Neural cell (in vitro differentiated cells): ENCODE measurements around the gene C12orf60. TPM values are rescaled to one million over a fixed set of nuclear protein-coding genes. Genes with fewer than 3 reads are reported as not detected.

Source experiments
- H2AFZ ChIP-seq: fragments of 200-600, 300-800 bp; sonication (generic), shearing (Covaris generic); 2 replicates; pipeline ENCODE4 v1.6.0; 2014; ENCODE audit warnings: low read depth, mild to moderate bottlenecking, antibody characterized with exemption, low read length, moderate library complexity
- H3F3A ChIP-seq: fragments of 200-600 bp; shearing (Covaris generic); 2 replicates; pipeline ENCODE4 v1.6.1; 2016; ENCODE audit warnings: mild to moderate bottlenecking, moderate library complexity, mixed read lengths, antibody characterized with exemption, low read length; ENCODE audit not compliant: insufficient read depth, poor library complexity, severe bottlenecking
- H3K27ac ChIP-seq: fragments of 200-600, 300-800 bp; sonication (generic), shearing (Covaris generic); 2 replicates; pipeline ENCODE4 v1.5.1; 2014; ENCODE audit warnings: mild to moderate bottlenecking, low read length, moderate library complexity
- H3K27me3 ChIP-seq: fragments of 300-800, 200-600 bp; sonication (generic), shearing (Covaris generic); 2 replicates; pipeline ENCODE4 v1.6.0; 2014; ENCODE audit warnings: mild to moderate bottlenecking, low read depth, low read length, moderate library complexity; ENCODE audit not compliant: insufficient read depth
- H3K36me3 ChIP-seq: fragments of 300-800, 200-600 bp; sonication (generic), shearing (Covaris generic); 2 replicates; pipeline ENCODE4 v1.5.1; 2014; ENCODE audit warnings: mild to moderate bottlenecking, antibody characterized with exemption, low read length, moderate library complexity; ENCODE audit not compliant: insufficient read depth
- H3K4me2 ChIP-seq: fragments of 300-800, 200-600 bp; sonication (generic), shearing (Covaris generic); 2 replicates; pipeline ENCODE4 v1.6.0; 2014; ENCODE audit warnings: mild to moderate bottlenecking, low read length
- H3K4me3 ChIP-seq: fragments of 300-800, 200-600 bp; sonication (generic), shearing (Covaris generic); 2 replicates; pipeline ENCODE4 v1.5.1; 2014; ENCODE audit warnings: mild to moderate bottlenecking, low read length, moderate library complexity
- H3K79me2 ChIP-seq: fragments of 200-600 bp; shearing (Covaris generic); replicated peaks from 2 replicates; pipeline ENCODE4 v1.6.0; 2014; ENCODE audit warnings: mild to moderate bottlenecking, low read length, moderate library complexity; ENCODE audit not compliant: insufficient read depth
- H3K9ac ChIP-seq: fragments of 300-800, 200-600 bp; sonication (generic), shearing (Covaris generic); 2 replicates; pipeline ENCODE4 v1.6.1; 2016; ENCODE audit warnings: mild to moderate bottlenecking, low read length, mixed read lengths
- H3K9me2 ChIP-seq: fragments of 200-600 bp; shearing (Covaris generic); 2 replicates; pipeline ENCODE4 v1.6.1; 2016; ENCODE audit warnings: mild to moderate bottlenecking, low read length, mixed read lengths; ENCODE audit not compliant: insufficient read depth
- H3K9me3 ChIP-seq: fragments of 200-600, 300-800 bp; sonication (generic), shearing (Covaris generic); 2 replicates; pipeline ENCODE4 v1.6.1; 2016; ENCODE audit warnings: mild to moderate bottlenecking, mixed run types, low read length, moderate library complexity, mixed read lengths
- H4K20me1 ChIP-seq: fragments of 200-600 bp; shearing (Covaris generic); 2 replicates; pipeline ENCODE4 v1.6.1; 2016; ENCODE audit warnings: mild to moderate bottlenecking, mixed run types; ENCODE audit not compliant: insufficient read depth
- EP300 ChIP-seq: fragments of 450-650 bp; conservative IDR thresholded peaks from 2 replicates; pipeline ENCODE4 v1.6.1; 2014; ENCODE audit warnings: antibody characterized with exemption, mild to moderate bottlenecking, moderate library complexity; ENCODE audit not compliant: poor library complexity, severe bottlenecking
- EZH2 ChIP-seq: fragments of 200-600, 300-800 bp; shearing (Covaris generic), sonication (generic); IDR thresholded peaks from 2 replicates; pipeline ENCODE4 v1.6.1; 2014; ENCODE audit warnings: antibody characterized with exemption, low read length, borderline replicate concordance, mild to moderate bottlenecking; ENCODE audit not compliant: insufficient read depth, poor library complexity, severe bottlenecking
- MXI1 ChIP-seq: fragments of 450-650 bp; conservative IDR thresholded peaks from 2 replicates; pipeline ENCODE4 v1.6.1; 2014; ENCODE audit warnings: antibody characterized with exemption, mild to moderate bottlenecking; ENCODE audit not compliant: poor library complexity, severe bottlenecking
- POLR2AphosphoS5 ChIP-seq: IDR thresholded peaks from 2 replicates; pipeline ENCODE4 v1.6.1; 2012
- RAD21 ChIP-seq: fragments of 450-650 bp; conservative IDR thresholded peaks from 2 replicates; pipeline ENCODE4 v1.6.1; 2014; ENCODE audit warnings: antibody characterized with exemption, mild to moderate bottlenecking, moderate library complexity
- SMC3 ChIP-seq: fragments of 450-650 bp; conservative IDR thresholded peaks from 2 replicates; pipeline ENCODE4 v1.6.1; 2014; ENCODE audit warnings: antibody characterized with exemption, mild to moderate bottlenecking, moderate library complexity; ENCODE audit not compliant: poor library complexity
- TAF1 ChIP-seq: IDR thresholded peaks from 2 replicates; pipeline ENCODE4 v1.6.1; 2012; ENCODE audit warnings: low read depth
- polyA plus RNA-seq: library from polyadenylated mRNA; depleted of rRNA; stranded (reverse); fragments of >200 nt; gene quantifications from 2 replicates; pipeline ENCODE4 v1.2.3, GENCODE V29; 2014
- TF ChIP-seq, protein P1 (sequence below): IDR thresholded peaks from 2 replicates; pipeline ENCODE4 v1.6.1; 2012; ENCODE audit warnings: borderline replicate concordance
- TF ChIP-seq, protein P2 (sequence below): fragments of 450-650 bp; IDR thresholded peaks from 2 replicates; pipeline ENCODE4 v1.5.1; 2014; ENCODE audit warnings: antibody characterized with exemption, mild to moderate bottlenecking, moderate library complexity; ENCODE audit not compliant: poor library complexity, severe bottlenecking

Gene C12orf60
- polyA plus RNA-seq, 1 donor from 2014 or later, result 4.8 TPM

DNA sequence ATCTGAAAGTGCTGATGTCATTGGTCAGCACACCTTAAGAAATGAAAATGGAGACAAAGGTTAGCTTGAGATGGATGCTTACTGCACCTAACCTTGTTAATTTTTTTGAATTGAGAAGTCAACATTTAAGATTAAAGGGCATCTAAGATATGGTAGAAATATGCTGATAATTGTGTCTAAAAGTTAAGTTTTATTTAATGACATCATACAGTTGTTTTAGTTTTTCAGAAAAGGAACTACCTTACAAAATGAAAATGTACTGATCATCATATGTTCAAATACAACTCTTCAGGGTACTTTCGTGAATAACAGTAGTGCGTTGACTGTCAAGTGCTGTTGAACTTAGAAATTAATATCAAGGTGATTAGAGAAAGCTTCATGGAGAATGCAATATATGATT is 8.0 kb downstream of the C12orf60 start:
- H3K79me2 ChIP-seq, result no peaks in the 10 kb centered on the region
- H4K20me1 ChIP-seq, result no peaks in the 10 kb centered on the region
- no peaks in the 10 kb centered on the region for H3K9me3 ChIP-seq
- H3K4me2 ChIP-seq, result no peak overlapping the region
- TF ChIP-seq EP300, result no peak
- no peak for TF ChIP-seq EZH2
- TF ChIP-seq RAD21, result no peak
- TF ChIP-seq POLR2AphosphoS5, result no peak
- TF ChIP-seq TAF1, result no peak
- no peak for TF ChIP-seq MXI1
- TF ChIP-seq SMC3, result no peak
- TF ChIP-seq, protein P1, sequence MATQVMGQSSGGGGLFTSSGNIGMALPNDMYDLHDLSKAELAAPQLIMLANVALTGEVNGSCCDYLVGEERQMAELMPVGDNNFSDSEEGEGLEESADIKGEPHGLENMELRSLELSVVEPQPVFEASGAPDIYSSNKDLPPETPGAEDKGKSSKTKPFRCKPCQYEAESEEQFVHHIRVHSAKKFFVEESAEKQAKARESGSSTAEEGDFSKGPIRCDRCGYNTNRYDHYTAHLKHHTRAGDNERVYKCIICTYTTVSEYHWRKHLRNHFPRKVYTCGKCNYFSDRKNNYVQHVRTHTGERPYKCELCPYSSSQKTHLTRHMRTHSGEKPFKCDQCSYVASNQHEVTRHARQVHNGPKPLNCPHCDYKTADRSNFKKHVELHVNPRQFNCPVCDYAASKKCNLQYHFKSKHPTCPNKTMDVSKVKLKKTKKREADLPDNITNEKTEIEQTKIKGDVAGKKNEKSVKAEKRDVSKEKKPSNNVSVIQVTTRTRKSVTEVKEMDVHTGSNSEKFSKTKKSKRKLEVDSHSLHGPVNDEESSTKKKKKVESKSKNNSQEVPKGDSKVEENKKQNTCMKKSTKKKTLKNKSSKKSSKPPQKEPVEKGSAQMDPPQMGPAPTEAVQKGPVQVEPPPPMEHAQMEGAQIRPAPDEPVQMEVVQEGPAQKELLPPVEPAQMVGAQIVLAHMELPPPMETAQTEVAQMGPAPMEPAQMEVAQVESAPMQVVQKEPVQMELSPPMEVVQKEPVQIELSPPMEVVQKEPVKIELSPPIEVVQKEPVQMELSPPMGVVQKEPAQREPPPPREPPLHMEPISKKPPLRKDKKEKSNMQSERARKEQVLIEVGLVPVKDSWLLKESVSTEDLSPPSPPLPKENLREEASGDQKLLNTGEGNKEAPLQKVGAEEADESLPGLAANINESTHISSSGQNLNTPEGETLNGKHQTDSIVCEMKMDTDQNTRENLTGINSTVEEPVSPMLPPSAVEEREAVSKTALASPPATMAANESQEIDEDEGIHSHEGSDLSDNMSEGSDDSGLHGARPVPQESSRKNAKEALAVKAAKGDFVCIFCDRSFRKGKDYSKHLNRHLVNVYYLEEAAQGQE, result no peak
- TF ChIP-seq, protein P2, sequence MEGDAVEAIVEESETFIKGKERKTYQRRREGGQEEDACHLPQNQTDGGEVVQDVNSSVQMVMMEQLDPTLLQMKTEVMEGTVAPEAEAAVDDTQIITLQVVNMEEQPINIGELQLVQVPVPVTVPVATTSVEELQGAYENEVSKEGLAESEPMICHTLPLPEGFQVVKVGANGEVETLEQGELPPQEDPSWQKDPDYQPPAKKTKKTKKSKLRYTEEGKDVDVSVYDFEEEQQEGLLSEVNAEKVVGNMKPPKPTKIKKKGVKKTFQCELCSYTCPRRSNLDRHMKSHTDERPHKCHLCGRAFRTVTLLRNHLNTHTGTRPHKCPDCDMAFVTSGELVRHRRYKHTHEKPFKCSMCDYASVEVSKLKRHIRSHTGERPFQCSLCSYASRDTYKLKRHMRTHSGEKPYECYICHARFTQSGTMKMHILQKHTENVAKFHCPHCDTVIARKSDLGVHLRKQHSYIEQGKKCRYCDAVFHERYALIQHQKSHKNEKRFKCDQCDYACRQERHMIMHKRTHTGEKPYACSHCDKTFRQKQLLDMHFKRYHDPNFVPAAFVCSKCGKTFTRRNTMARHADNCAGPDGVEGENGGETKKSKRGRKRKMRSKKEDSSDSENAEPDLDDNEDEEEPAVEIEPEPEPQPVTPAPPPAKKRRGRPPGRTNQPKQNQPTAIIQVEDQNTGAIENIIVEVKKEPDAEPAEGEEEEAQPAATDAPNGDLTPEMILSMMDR, result no peak
- no peak overlapping the region for H2AFZ ChIP-seq
- H3K9ac ChIP-seq, result no peak overlapping the region
- no peak overlapping the region for H3K4me3 ChIP-seq
- H3F3A ChIP-seq, result no peaks in the 10 kb centered on the region
- H3K36me3 ChIP-seq, result no peaks in the 10 kb centered on the region
- no peak overlapping the region for H3K27ac ChIP-seq
- H3K9me2 ChIP-seq, result no peaks in the 10 kb centered on the region
- H3K27me3 ChIP-seq, result no peaks in the 10 kb centered on the region

DNA sequence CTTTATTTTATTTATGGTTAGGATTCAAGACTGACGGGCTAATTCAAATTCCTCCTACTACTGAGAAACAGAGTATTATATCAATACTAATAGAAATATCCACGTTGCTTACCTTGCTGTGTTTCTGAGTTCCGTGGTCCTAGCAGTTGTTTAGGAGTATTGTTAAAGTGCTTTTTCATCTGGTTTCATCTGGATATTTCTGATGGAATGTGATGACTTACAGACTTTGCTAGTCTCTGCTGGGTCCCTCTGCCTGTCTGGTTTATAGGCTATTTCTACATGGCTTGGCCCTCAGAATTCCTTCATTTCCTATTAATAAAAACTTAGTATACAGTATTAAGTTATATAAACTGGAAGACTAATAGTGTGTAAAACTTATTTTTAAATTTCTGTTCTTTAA is 10.5 kb downstream of the C12orf60 start, which contains the start of gene SMCO3:
TSS of gene SMCO3 (minus strand) at position 169 of the 400 bp plus-strand sequence. CDS start 7,502 bp downstream, outside the sequence.
- Histone ChIP-seq H3K27ac (no peak within 1 kb of the TSS), H3K4me3 (peak within 1 kb of the TSS; percentile 42), H3F3A (no peaks in the 10 kb centered on the region), H3K79me2 (no peaks in the 10 kb centered on the region), H3K4me2 (no peak within 1 kb of the TSS), H3K9me3 (no peaks in the 10 kb centered on the region), H3K9me2 (no peaks in the 10 kb centered on the region), H4K20me1 (no peaks in the 10 kb centered on the region), H3K27me3 (no peaks in the 10 kb centered on the region), H2AFZ (no peak within 1 kb of the TSS), H3K36me3 (no peaks in the 10 kb centered on the region), H3K9ac (no peak within 1 kb of the TSS)
- TF ChIP-seq MXI1, result no peak
- no peak for TF ChIP-seq POLR2AphosphoS5
- no peak for TF ChIP-seq TAF1
- TF ChIP-seq, protein P1, result no peak
- TF ChIP-seq EP300, result no peak
- no peak for TF ChIP-seq RAD21
